NCI-H128 (cell line): Measurements from ENCODE around the gene POLR2M.

Source experiments
- DNase-seq: peaks from one replicate; lab custom pipeline; 2025; ENCODE audit not compliant: unreplicated experiment; lab: John Stamatoyannopoulos, UW

Gene POLR2M

GRCh38 chr15:57706405-57707209 lies at the start of gene POLR2M:
TSS of gene POLR2M (plus strand) at chr15:57706714. CDS start at chr15:57706843, 129 bp downstream.
- DNase-seq, result peak; percentile 80

- no peak for DNase-seq
Observed at GRCh38 chr15:57657619-57658018, 48.9 kb upstream of the POLR2M start.

GRCh38 chr15:57662091-57662744 lies 44.3 kb upstream of the POLR2M start:
- no peak for DNase-seq

- no peak for DNase-seq
Observed at GRCh38 chr15:57662802-57663201, 43.7 kb upstream of the POLR2M start.

GRCh38 chr15:57663262-57663661 lies 43.3 kb upstream of the POLR2M start:
- DNase-seq, result no peak

- no peak for DNase-seq
Observed at GRCh38 chr15:57665194-57665593, 41.3 kb upstream of the POLR2M start.

- no peak for DNase-seq
Observed at GRCh38 chr15:57665939-57666338, 40.6 kb upstream of the POLR2M start.

- DNase-seq, result no peak
Observed at GRCh38 chr15:57667171-57667849, 39.2 kb upstream of the POLR2M start.

- DNase-seq, result no peak
Observed at GRCh38 chr15:57668016-57668415, 38.5 kb upstream of the POLR2M start.

GRCh38 chr15:57671636-57672035 lies 34.9 kb upstream of the POLR2M start:
- no peak for DNase-seq

GRCh38 chr15:57675481-57676181 lies 30.9 kb upstream of the POLR2M start:
- DNase-seq, result no peak

GRCh38 chr15:57676585-57676984 lies 29.9 kb upstream of the POLR2M start:
- no peak for DNase-seq

GRCh38 chr15:57677204-57677603 lies 29.3 kb upstream of the POLR2M start:
- DNase-seq, result no peak

- no peak for DNase-seq
Observed at GRCh38 chr15:57680021-57680420, 26.5 kb upstream of the POLR2M start.

GRCh38 chr15:57681011-57681410 lies 25.5 kb upstream of the POLR2M start:
- no peak for DNase-seq

GRCh38 chr15:57683481-57683880 lies 23.0 kb upstream of the POLR2M start:
- no peak for DNase-seq

- DNase-seq, result no peak
Observed at GRCh38 chr15:57684491-57685151, 21.9 kb upstream of the POLR2M start.

GRCh38 chr15:57685306-57686095 lies 21.0 kb upstream of the POLR2M start:
- DNase-seq, result no peak

- DNase-seq, result no peak
Observed at GRCh38 chr15:57686657-57687056, 19.9 kb upstream of the POLR2M start.
